Loucy (cell line): ENCODE results near the gene FAM229B.

Experiments used
- H2AFZ ChIP-seq: fragments of 200-600 bp; sonication (generic); 2 replicates; pipeline ENCODE4 v1.6.0; 2016; ENCODE audit warnings: antibody characterized with exemption, mild to moderate bottlenecking, low read length, moderate library complexity
- H3F3A ChIP-seq: fragments of 200-600 bp; 2 replicates; pipeline ENCODE4 v1.6.0; 2016; ENCODE audit warnings: antibody characterized with exemption, low read depth, mild to moderate bottlenecking
- H3K27me3 ChIP-seq: fragments of 200-600 bp; sonication (generic); 2 replicates; pipeline ENCODE4 v1.6.1; 2014; ENCODE audit warnings: low read length, mild to moderate bottlenecking; ENCODE audit not compliant: insufficient read depth, poor library complexity, severe bottlenecking
- H3K36me3 ChIP-seq: fragments of 200-600 bp; sonication (generic); 2 replicates; pipeline ENCODE4 v1.6.1; 2016; ENCODE audit warnings: low read length; ENCODE audit not compliant: insufficient read depth
- H3K4me1 ChIP-seq: fragments of 200-600 bp; sonication (generic); 2 replicates; pipeline ENCODE4 v1.5.1; 2014; ENCODE audit warnings: low read length, mild to moderate bottlenecking; ENCODE audit not compliant: insufficient read depth, poor library complexity, severe bottlenecking
- H3K4me2 ChIP-seq: fragments of 200-600 bp; sonication (generic); 2 replicates; pipeline ENCODE4 v1.6.0; 2014; ENCODE audit warnings: antibody characterized with exemption, low read length, low read depth, mild to moderate bottlenecking; ENCODE audit not compliant: poor library complexity, severe bottlenecking
- H3K4me3 ChIP-seq: fragments of 200-600 bp; sonication (generic); 2 replicates; pipeline ENCODE4 v1.5.1; 2014; ENCODE audit warnings: low read length, mild to moderate bottlenecking, mixed read lengths; ENCODE audit not compliant: poor library complexity, severe bottlenecking
- H3K79me2 ChIP-seq: fragments of 200-600 bp; sonication (generic); 2 replicates; pipeline ENCODE4 v1.6.1; 2014; ENCODE audit warnings: low read length; ENCODE audit not compliant: insufficient read depth
- H3K9ac ChIP-seq: fragments of 200-600 bp; sonication (generic); 2 replicates; pipeline ENCODE4 v1.6.0; 2014; ENCODE audit warnings: mild to moderate bottlenecking, low read depth, low read length, moderate library complexity; ENCODE audit not compliant: poor library complexity, severe bottlenecking
- H3K9me2 ChIP-seq: fragments of 200-600 bp; sonication (generic); replicated peaks from 2 replicates; pipeline ENCODE4 v1.6.1; 2016; ENCODE audit warnings: low read depth, low read length, mixed read lengths
- H3K9me3 ChIP-seq: fragments of 200-600 bp; sonication (generic); 2 replicates; pipeline ENCODE4 v1.6.1; 2014; ENCODE audit warnings: mild to moderate bottlenecking, antibody characterized with exemption, low read length, low read depth; ENCODE audit not compliant: insufficient read depth
- H4K20me1 ChIP-seq: fragments of 200-600 bp; sonication (generic); 2 replicates; pipeline ENCODE4 v1.6.0; 2014; ENCODE audit warnings: antibody characterized with exemption, low read length, mild to moderate bottlenecking; ENCODE audit not compliant: insufficient read depth, poor library complexity, severe bottlenecking
- EZH2phosphoT487 ChIP-seq: fragments of 200-600 bp; IDR thresholded peaks from 2 replicates; pipeline ENCODE4 v1.6.1; 2018; ENCODE audit warnings: antibody characterized with exemption, mild to moderate bottlenecking, moderate library complexity, borderline replicate concordance
- TF ChIP-seq, protein P1 (sequence below): fragments of 200-600 bp; sonication (generic); conservative IDR thresholded peaks from 2 replicates; pipeline ENCODE4 v1.5.1; 2014; ENCODE audit warnings: mild to moderate bottlenecking, antibody characterized with exemption, low read length

The FAM229B gene

DNA sequence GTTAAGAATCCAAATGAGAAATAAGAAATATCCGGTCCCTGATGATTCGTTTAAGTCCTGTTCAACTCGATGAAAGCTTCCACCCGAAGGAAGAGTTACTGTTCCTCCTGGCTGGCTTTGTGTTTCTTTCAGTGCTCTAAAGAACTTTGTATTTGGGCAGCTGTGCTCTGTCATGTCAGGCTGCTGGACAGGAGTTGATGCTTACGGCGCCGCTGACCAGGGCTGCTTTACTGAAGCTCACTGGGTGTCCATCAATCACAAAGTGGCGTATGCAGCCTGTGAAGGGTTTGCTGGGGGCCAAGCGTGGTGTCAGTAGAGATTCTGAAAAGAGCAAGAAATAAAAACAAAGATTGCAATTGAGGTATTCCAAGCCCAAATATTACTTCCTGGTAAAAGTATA is 21.9 kb downstream of the FAM229B start:
- no peaks in the 10 kb centered on the region for H4K20me1 ChIP-seq
- H3K27me3 ChIP-seq = no peaks in the 10 kb centered on the region
- no peak overlapping the region for H3K9ac ChIP-seq
- H3K79me2 ChIP-seq = no peaks in the 10 kb centered on the region
- H3F3A ChIP-seq = no peaks in the 10 kb centered on the region
- TF ChIP-seq EZH2phosphoT487 = no peak
- TF ChIP-seq, protein P1, sequence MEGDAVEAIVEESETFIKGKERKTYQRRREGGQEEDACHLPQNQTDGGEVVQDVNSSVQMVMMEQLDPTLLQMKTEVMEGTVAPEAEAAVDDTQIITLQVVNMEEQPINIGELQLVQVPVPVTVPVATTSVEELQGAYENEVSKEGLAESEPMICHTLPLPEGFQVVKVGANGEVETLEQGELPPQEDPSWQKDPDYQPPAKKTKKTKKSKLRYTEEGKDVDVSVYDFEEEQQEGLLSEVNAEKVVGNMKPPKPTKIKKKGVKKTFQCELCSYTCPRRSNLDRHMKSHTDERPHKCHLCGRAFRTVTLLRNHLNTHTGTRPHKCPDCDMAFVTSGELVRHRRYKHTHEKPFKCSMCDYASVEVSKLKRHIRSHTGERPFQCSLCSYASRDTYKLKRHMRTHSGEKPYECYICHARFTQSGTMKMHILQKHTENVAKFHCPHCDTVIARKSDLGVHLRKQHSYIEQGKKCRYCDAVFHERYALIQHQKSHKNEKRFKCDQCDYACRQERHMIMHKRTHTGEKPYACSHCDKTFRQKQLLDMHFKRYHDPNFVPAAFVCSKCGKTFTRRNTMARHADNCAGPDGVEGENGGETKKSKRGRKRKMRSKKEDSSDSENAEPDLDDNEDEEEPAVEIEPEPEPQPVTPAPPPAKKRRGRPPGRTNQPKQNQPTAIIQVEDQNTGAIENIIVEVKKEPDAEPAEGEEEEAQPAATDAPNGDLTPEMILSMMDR = no peak
- H3K4me1 ChIP-seq = no peaks in the 10 kb centered on the region
- H3K9me3 ChIP-seq = no peaks in the 10 kb centered on the region
- H3K4me2 ChIP-seq = no peak overlapping the region
- peak overlapping the region; percentile 79; the same call in 1 of the 2 replicates for H2AFZ ChIP-seq
- H3K36me3 ChIP-seq = no peaks in the 10 kb centered on the region
- H3K4me3 ChIP-seq = no peak overlapping the region
- no peaks in the 10 kb centered on the region for H3K9me2 ChIP-seq

DNA sequence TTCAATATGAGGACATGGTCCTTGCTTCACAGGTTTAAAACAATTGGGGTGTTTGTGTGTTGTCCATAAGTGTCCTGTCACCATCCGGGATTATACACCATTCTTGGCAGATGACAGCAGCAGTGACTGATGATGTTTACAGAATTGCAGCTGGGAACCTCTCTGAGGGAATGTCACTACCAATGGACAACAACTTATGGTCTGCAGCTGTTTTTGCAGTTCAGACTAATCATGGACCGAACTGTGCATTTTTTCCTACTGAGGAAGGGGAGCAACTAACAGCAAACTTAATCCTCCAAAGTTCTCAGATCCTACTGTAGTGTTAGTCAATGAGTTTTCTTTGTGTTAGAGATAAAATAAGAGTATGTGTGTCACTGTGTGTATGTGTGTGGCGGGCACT is 26.0 kb downstream of the FAM229B start:
- H3F3A ChIP-seq = no peaks in the 10 kb centered on the region
- no peaks in the 10 kb centered on the region for H3K36me3 ChIP-seq
- H3K4me3 ChIP-seq = no peak overlapping the region
- H3K79me2 ChIP-seq = no peaks in the 10 kb centered on the region
- H3K9me2 ChIP-seq = no peaks in the 10 kb centered on the region
- no peak overlapping the region for H3K9ac ChIP-seq
- TF ChIP-seq EZH2phosphoT487 = no peak
- TF ChIP-seq, protein P1 = no peak
- H3K4me1 ChIP-seq = peaks cover 6% of the 10 kb centered on the region
- no peaks in the 10 kb centered on the region for H4K20me1 ChIP-seq
- H3K27me3 ChIP-seq = no peaks in the 10 kb centered on the region
- H2AFZ ChIP-seq = no peak overlapping the region
- H3K9me3 ChIP-seq = no peaks in the 10 kb centered on the region
- no peak overlapping the region for H3K4me2 ChIP-seq

DNA sequence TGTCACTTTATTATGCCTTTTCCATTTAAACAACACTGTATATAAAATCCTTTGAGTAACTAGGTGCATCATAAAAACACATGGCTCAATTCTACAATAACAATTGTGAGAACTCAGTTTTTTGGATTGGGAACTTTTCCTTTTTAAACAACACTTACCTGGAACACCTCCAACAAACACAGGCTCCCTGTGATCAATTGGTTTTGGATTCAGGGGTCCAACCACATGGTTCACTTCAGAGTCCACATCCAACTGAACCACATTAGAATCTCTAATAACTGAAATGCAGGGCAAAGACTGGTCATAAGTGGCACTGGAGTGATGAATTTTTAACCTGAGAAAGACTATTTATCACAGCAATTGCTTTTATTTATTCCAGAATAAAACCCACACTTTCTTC is 26.5 kb downstream of the FAM229B start:
- TF ChIP-seq, protein P1 = no peak
- TF ChIP-seq EZH2phosphoT487 = no peak
- Histone ChIP-seq H3K9ac (no peak overlapping the region), H3K4me1 (peaks cover 6% of the 10 kb centered on the region), H3K79me2 (no peaks in the 10 kb centered on the region), H2AFZ (no peak overlapping the region), H3K9me2 (no peaks in the 10 kb centered on the region), H4K20me1 (no peaks in the 10 kb centered on the region), H3K4me3 (no peak overlapping the region), H3K36me3 (no peaks in the 10 kb centered on the region), H3K9me3 (no peaks in the 10 kb centered on the region), H3F3A (no peaks in the 10 kb centered on the region), H3K4me2 (no peak overlapping the region), H3K27me3 (no peaks in the 10 kb centered on the region)
